ENCODE data around the gene GLOD5.

Gene GLOD5

GRCh38 chrX:48794340-48794910 is 32.9 kb downstream of the GLOD5 start:
- no peak overlapping the region for H3K4me3 ChIP-seq (ENCODE audit: low read depth, low read length, poor library complexity, severe bottlenecking)
- H3K4me2 ChIP-seq (ENCODE audit: low read length): no peak overlapping the region
- no peaks in the 10 kb centered on the region for H3K36me3 ChIP-seq (ENCODE audit: insufficient read depth, low read length)
- H3K27me3 ChIP-seq (ENCODE audit: insufficient read depth, low read length): no peaks in the 10 kb centered on the region
- TF ChIP-seq EZH2 (IDR thresholded peaks at IDR 0.05; ENCODE audit: borderline replicate concordance, low read length) (no peak), CTCF (IDR thresholded peaks at IDR 0.05; ENCODE audit: low read length) (no peak)
- no peak overlapping the region for H2AFZ ChIP-seq (ENCODE audit: low read length)
- no peaks in the 10 kb centered on the region for H4K20me1 ChIP-seq (ENCODE audit: insufficient read depth, low read length)
- no peak overlapping the region for H3K9ac ChIP-seq (ENCODE audit: low read length)
- no peaks in the 10 kb centered on the region for H3K4me1 ChIP-seq (ENCODE audit: insufficient read depth, low read length, severe bottlenecking)
- no peaks in the 10 kb centered on the region for H3K9me3 ChIP-seq (ENCODE audit: low read length)
- H3K9me2 ChIP-seq (ENCODE audit: low read depth, low read length): no peaks in the 10 kb centered on the region
- no peaks in the 10 kb centered on the region for H3K79me2 ChIP-seq (ENCODE audit: insufficient read depth, low read length)
- no peak overlapping the region for H3K27ac ChIP-seq (ENCODE audit: low read depth, low read length, poor library complexity, severe bottlenecking)
- no peaks in the 10 kb centered on the region for H3F3A ChIP-seq (ENCODE audit: insufficient read depth, low read length)

- no peaks in the 10 kb centered on the region for H4K20me1 ChIP-seq (ENCODE audit: insufficient read depth, low read length)
- H3K27me3 ChIP-seq (ENCODE audit: insufficient read depth, low read length): no peaks in the 10 kb centered on the region
- H3K4me3 ChIP-seq (ENCODE audit: low read depth, low read length, poor library complexity, severe bottlenecking): no peak overlapping the region
- H3K4me2 ChIP-seq (ENCODE audit: low read length): no peak overlapping the region
- no peaks in the 10 kb centered on the region for H3K79me2 ChIP-seq (ENCODE audit: insufficient read depth, low read length)
- TF ChIP-seq EZH2 (IDR thresholded peaks at IDR 0.05; ENCODE audit: borderline replicate concordance, low read length): no peak
- TF ChIP-seq CTCF (IDR thresholded peaks at IDR 0.05; ENCODE audit: low read length): no peak
- no peak overlapping the region for H3K27ac ChIP-seq (ENCODE audit: low read depth, low read length, poor library complexity, severe bottlenecking)
- no peak overlapping the region for H2AFZ ChIP-seq (ENCODE audit: low read length)
- no peaks in the 10 kb centered on the region for H3K36me3 ChIP-seq (ENCODE audit: insufficient read depth, low read length)
- no peaks in the 10 kb centered on the region for H3K4me1 ChIP-seq (ENCODE audit: insufficient read depth, low read length, severe bottlenecking)
- no peaks in the 10 kb centered on the region for H3K9me3 ChIP-seq (ENCODE audit: low read length)
- no peaks in the 10 kb centered on the region for H3K9me2 ChIP-seq (ENCODE audit: low read depth, low read length)
- H3F3A ChIP-seq (ENCODE audit: insufficient read depth, low read length): no peaks in the 10 kb centered on the region
- no peak overlapping the region for H3K9ac ChIP-seq (ENCODE audit: low read length)
Observed at GRCh38 chrX:48794911-48795515, 33.5 kb downstream of the GLOD5 start.

- Histone ChIP-seq H3K36me3 (ENCODE audit: insufficient read depth, low read length) (no peaks in the 10 kb centered on the region), H3F3A (ENCODE audit: insufficient read depth, low read length) (no peaks in the 10 kb centered on the region), H3K27me3 (ENCODE audit: insufficient read depth, low read length) (no peaks in the 10 kb centered on the region), H3K4me1 (ENCODE audit: insufficient read depth, low read length, severe bottlenecking) (peaks cover 15% of the 10 kb centered on the region), H4K20me1 (ENCODE audit: insufficient read depth, low read length) (no peaks in the 10 kb centered on the region), H3K27ac (ENCODE audit: low read depth, low read length, poor library complexity, severe bottlenecking) (no peak overlapping the region), H3K79me2 (ENCODE audit: insufficient read depth, low read length) (no peaks in the 10 kb centered on the region), H3K9ac (ENCODE audit: low read length) (no peak overlapping the region), H3K4me2 (ENCODE audit: low read length) (no peak overlapping the region), H3K9me2 (ENCODE audit: low read depth, low read length) (no peaks in the 10 kb centered on the region), H3K9me3 (ENCODE audit: low read length) (no peaks in the 10 kb centered on the region), H3K4me3 (ENCODE audit: low read depth, low read length, poor library complexity, severe bottlenecking) (no peak overlapping the region), H2AFZ (ENCODE audit: low read length) (no peak overlapping the region)
- no peak for TF ChIP-seq CTCF (IDR thresholded peaks at IDR 0.05; ENCODE audit: low read length)
- TF ChIP-seq EZH2 (IDR thresholded peaks at IDR 0.05; ENCODE audit: borderline replicate concordance, low read length): no peak
Observed at GRCh38 chrX:48798318-48798717, 36.8 kb downstream of the GLOD5 start.
